ENCODE data around the gene PDZK1IP1.

Gene PDZK1IP1

GRCh38 chr1:47137925-47138615, 51.8 kb downstream of the PDZK1IP1 start:
- no peak overlapping the region for H3K4me2 ChIP-seq (ENCODE audit: low read length)
- no peak overlapping the region for H3K4me3 ChIP-seq (ENCODE audit: low read length)
- H3K4me1 ChIP-seq (ENCODE audit: control insufficient read depth, insufficient read depth, low read length): no peaks in the 10 kb centered on the region
- no peak overlapping the region for H3K9ac ChIP-seq (ENCODE audit: low read depth, low read length)
- H3K36me3 ChIP-seq (ENCODE audit: insufficient read depth, low read length): no peaks in the 10 kb centered on the region
- no peaks in the 10 kb centered on the region for H3K27me3 ChIP-seq (ENCODE audit: control insufficient read depth, insufficient read depth, low read length)
- H3K9me3 ChIP-seq (replicated peaks; ENCODE audit: low read length): no peaks in the 10 kb centered on the region

- Histone ChIP-seq H3K36me3 (ENCODE audit: insufficient read depth, low read length) (no peaks in the 10 kb centered on the region), H3K4me2 (ENCODE audit: low read length) (no peak within 1 kb of the TSS), H3K9me3 (replicated peaks; ENCODE audit: low read length) (no peaks in the 10 kb centered on the region), H3K4me3 (ENCODE audit: low read length) (no peak within 1 kb of the TSS), H3K4me1 (ENCODE audit: control insufficient read depth, insufficient read depth, low read length) (no peaks in the 10 kb centered on the region), H3K27me3 (ENCODE audit: control insufficient read depth, insufficient read depth, low read length) (no peaks in the 10 kb centered on the region), H3K9ac (ENCODE audit: low read depth, low read length) (no peak within 1 kb of the TSS)
Observed at GRCh38 chr1:47137198-47137597, 52.6 kb downstream of the PDZK1IP1 start, which contains the start of gene CYP4A22. Gene CYP4A22 (plus strand): TSS chr1:47137441. CDS start chr1:47137486, 45 bp downstream.
